OCI-LY1 (cell line): ENCODE results near the gene LANCL2.

Experiments
- CTCF ChIP-seq: fragments of 200-600 bp; sonication (generic), shearing (Covaris generic); IDR thresholded peaks from 2 replicates; pipeline ENCODE4 v1.5.1; 2017; ENCODE audit warnings: mild to moderate bottlenecking, antibody characterized with exemption, low read length, moderate library complexity, mixed read lengths
- EZH2 ChIP-seq: fragments of 200-600 bp; sonication (generic), shearing (Covaris generic); IDR thresholded peaks from 2 replicates; pipeline ENCODE4 v1.8.0; 2017; ENCODE audit warnings: borderline replicate concordance, mixed run types, mild to moderate bottlenecking, antibody characterized with exemption, low read length, moderate library complexity, mixed read lengths

- no peak for TF ChIP-seq CTCF
- TF ChIP-seq EZH2 = no peak
Measured at GRCh38 chr7:55365205-55365674, at the start of gene LANCL2.
